HepG2 (cell line): ENCODE measurements around the gene CCDC106. TPM values are rescaled to one million over a fixed set of nuclear protein-coding genes. Genes with fewer than 3 reads are reported as not detected.

Experiments
- CBX1 ChIP-seq: IDR thresholded peaks from one replicate; pipeline ENCODE4 v1.6.1; 2016; ENCODE audit warnings: antibody characterized with exemption, low read depth
- CBX5 ChIP-seq: sonication (generic); formaldehyde crosslinking; IDR thresholded peaks from 2 replicates; pipeline ENCODE4 v1.4.0; 2020; ENCODE audit warnings: missing genetic modification reagents, borderline replicate concordance
- CCAR2 ChIP-seq: fragments of 200-400 bp; formaldehyde crosslinking; optimal IDR thresholded peaks from 2 replicates; pipeline ENCODE3; 2018; ENCODE audit warnings: low read depth, mild to moderate bottlenecking, low read length, moderate library complexity
- CEBPG ChIP-seq: IDR thresholded peaks from 2 replicates; pipeline ENCODE4 v1.6.1; 2016
- FIP1L1 ChIP-seq: fragments of 200-400 bp; formaldehyde crosslinking; IDR thresholded peaks from 2 replicates; pipeline ENCODE4 v1.6.1; 2018; ENCODE audit warnings: low read depth, mild to moderate bottlenecking, low read length, moderate library complexity, borderline replicate concordance; ENCODE audit not compliant: insufficient read depth
- HDAC6 ChIP-seq: fragments of 200-600 bp; sonication (generic); IDR thresholded peaks from 2 replicates; pipeline ENCODE4 v1.7.0; 2017; ENCODE audit warnings: mild to moderate bottlenecking, antibody characterized with exemption, low read length, low read depth
- HMG20B ChIP-seq: conservative IDR thresholded peaks from 2 replicates; pipeline ENCODE4 v1.6.1; 2016; ENCODE audit warnings: missing genetic modification reagents, missing compliant biosample characterization
- HNF4A ChIP-seq: sonication (generic); formaldehyde crosslinking; IDR thresholded peaks from 2 replicates; pipeline ENCODE4 v1.4.0; 2020; ENCODE audit warnings: missing genetic modification reagents
- KMT2A ChIP-seq: sonication (generic); formaldehyde crosslinking; IDR thresholded peaks from 2 replicates; pipeline ENCODE4 v1.4.0; 2020; ENCODE audit warnings: missing genetic modification reagents
- MTA3 ChIP-seq: sonication (generic); formaldehyde crosslinking; IDR thresholded peaks from 2 replicates; pipeline ENCODE4 v1.4.0; 2020; ENCODE audit warnings: missing genetic modification reagents
- PHF21A ChIP-seq: sonication (generic); formaldehyde crosslinking; IDR thresholded peaks from 2 replicates; pipeline ENCODE4 v1.5.0; 2020; ENCODE audit warnings: mild to moderate bottlenecking, missing genetic modification reagents
- RFX3 ChIP-seq: IDR thresholded peaks from 2 replicates; pipeline ENCODE4 v1.6.1; 2016; ENCODE audit warnings: missing biosample characterization, missing genetic modification reagents
- SAFB2 ChIP-seq: sonication (generic); formaldehyde crosslinking; IDR thresholded peaks from 2 replicates; pipeline ENCODE4 v1.5.1; 2020; ENCODE audit warnings: missing genetic modification reagents, low read depth, mild to moderate bottlenecking, borderline replicate concordance
- SYNCRIP ChIP-seq: fragments of 200-400 bp; formaldehyde crosslinking; IDR thresholded peaks from 2 replicates; pipeline ENCODE4 v1.6.1; 2018; ENCODE audit warnings: mild to moderate bottlenecking, low read depth, low read length; ENCODE audit not compliant: insufficient read depth
- ZFP37 ChIP-seq: sonication (generic); formaldehyde crosslinking; IDR thresholded peaks from 2 replicates; pipeline ENCODE4 v1.4.0; 2020; ENCODE audit warnings: missing genetic modification reagents, borderline replicate concordance
- ZNF652 ChIP-seq: IDR thresholded peaks from 2 replicates; pipeline ENCODE4 v1.6.1; 2016; ENCODE audit warnings: low read depth, borderline replicate concordance
- polyA plus RNA-seq, 8 experiments: library from polyadenylated mRNA; depleted of rRNA in 3 of 8; stranded (reverse) in 7 of 8; unstranded in 1 of 8; fragments of >200 nt; fragmentation: Illumina TruSeq in 4 of 8; extraction: Trizol in 4 of 8; gene quantifications; 2 replicates each; pipeline versions ENCODE4 v1.2.1 to v1.2.3, GENCODE V29; 2011 to 2016; ENCODE audit warnings: low read depth in 4 of 8, missing spikeins in 1 of 8, mixed read lengths in 1 of 8; ENCODE audit not compliant: insufficient read depth in 1 of 8
- total RNA-seq, 5 experiments: library from RNA; depleted of rRNA; stranded (reverse); fragments of >200 nt; fragmentation: Illumina TruSeq; extraction: Trizol; gene quantifications; 2 replicates each; pipeline ENCODE4 v1.2.3, GENCODE V29; 2016; ENCODE audit warnings: low read depth in 1 of 5
- TF ChIP-seq, protein P1 (sequence below): sonication (generic); formaldehyde crosslinking; IDR thresholded peaks from 2 replicates; pipeline ENCODE4 v1.5.0; 2020; ENCODE audit warnings: missing genetic modification reagents
- TF ChIP-seq, protein P2 (sequence below): sonication (generic); formaldehyde crosslinking; IDR thresholded peaks from 2 replicates; pipeline ENCODE4 v1.5.1; 2020; ENCODE audit warnings: mild to moderate bottlenecking, missing genetic modification reagents
- TF ChIP-seq, protein P3 (sequence below): sonication (generic); formaldehyde crosslinking; IDR thresholded peaks from 2 replicates; pipeline ENCODE4 v1.8.0; 2022; ENCODE audit warnings: missing genetic modification reagents, low read depth, mild to moderate bottlenecking, borderline replicate concordance
- TF ChIP-seq, protein P4 (sequence below), 2 experiments: fragments of 450-650 bp in 1 of 2; sonication (generic) in 1 of 2; formaldehyde crosslinking; IDR thresholded peaks; 2 replicates each; pipeline versions ENCODE4 v1.5.0 to v1.8.0; 2020 to 2022; ENCODE audit warnings: mild to moderate bottlenecking in 1 of 2, missing genetic modification reagents in 1 of 2

Gene CCDC106
- total and polyA plus RNA-seq, 2 of the 13 experiments (the other 11 are each of a cell fraction or from before 2014, with no cell fraction given), result 4.7 to 8.8 TPM

DNA sequence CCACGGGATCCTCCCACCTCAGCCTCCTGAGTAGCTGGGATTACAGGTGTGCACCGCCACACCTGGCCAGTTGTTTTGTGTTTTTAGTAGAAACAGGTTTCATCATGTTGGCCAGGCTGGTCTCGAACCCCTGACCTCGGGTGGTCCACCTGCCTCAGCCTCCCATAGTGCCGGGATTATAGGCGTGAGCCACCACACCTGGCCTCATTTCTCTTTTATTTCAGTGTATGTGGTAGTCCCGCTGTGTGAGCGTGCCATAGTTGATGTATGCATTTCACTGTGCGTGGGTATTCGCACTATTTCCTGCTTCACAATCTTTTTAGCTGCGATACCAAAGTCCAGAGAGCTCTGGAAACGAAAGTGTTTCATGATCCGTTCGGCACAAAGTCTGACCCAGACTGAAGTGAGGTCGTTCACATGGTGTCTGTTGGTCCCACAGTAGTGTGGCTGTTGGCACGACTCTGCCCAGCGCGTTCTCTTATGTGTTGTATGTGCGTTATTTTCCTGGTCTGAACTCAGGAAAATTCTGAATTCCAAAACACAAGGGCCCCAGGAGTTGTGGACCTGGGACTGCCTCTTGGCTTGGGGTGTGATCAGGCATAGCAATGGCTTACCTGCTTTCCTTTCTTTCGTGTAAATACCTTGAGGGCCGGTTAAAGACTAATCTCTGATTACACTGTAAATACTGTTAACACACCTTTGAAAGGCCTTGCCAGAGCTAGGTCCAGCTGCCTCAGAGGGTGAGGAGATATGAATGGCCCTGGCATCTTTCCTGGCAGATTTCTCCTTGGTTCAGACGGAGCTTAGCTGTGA, 35.6 kb downstream of the CCDC106 start (continued):
- TF ChIP-seq PHF21A (CRISPR knock-in tag), result 0 out of 2 replicates have a peak, but pooled peaks have one; percentile 25
- TF ChIP-seq, protein P1, sequence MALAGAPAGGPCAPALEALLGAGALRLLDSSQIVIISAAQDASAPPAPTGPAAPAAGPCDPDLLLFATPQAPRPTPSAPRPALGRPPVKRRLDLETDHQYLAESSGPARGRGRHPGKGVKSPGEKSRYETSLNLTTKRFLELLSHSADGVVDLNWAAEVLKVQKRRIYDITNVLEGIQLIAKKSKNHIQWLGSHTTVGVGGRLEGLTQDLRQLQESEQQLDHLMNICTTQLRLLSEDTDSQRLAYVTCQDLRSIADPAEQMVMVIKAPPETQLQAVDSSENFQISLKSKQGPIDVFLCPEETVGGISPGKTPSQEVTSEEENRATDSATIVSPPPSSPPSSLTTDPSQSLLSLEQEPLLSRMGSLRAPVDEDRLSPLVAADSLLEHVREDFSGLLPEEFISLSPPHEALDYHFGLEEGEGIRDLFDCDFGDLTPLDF (CRISPR knock-in tag), result peak; percentile 31; the same call in 1 of the 2 replicates
- peak; percentile 95 for TF ChIP-seq HNF4A (CRISPR knock-in tag)
- TF ChIP-seq RFX3 (CRISPR knock-in tag), result no peak
- TF ChIP-seq, protein P2, sequence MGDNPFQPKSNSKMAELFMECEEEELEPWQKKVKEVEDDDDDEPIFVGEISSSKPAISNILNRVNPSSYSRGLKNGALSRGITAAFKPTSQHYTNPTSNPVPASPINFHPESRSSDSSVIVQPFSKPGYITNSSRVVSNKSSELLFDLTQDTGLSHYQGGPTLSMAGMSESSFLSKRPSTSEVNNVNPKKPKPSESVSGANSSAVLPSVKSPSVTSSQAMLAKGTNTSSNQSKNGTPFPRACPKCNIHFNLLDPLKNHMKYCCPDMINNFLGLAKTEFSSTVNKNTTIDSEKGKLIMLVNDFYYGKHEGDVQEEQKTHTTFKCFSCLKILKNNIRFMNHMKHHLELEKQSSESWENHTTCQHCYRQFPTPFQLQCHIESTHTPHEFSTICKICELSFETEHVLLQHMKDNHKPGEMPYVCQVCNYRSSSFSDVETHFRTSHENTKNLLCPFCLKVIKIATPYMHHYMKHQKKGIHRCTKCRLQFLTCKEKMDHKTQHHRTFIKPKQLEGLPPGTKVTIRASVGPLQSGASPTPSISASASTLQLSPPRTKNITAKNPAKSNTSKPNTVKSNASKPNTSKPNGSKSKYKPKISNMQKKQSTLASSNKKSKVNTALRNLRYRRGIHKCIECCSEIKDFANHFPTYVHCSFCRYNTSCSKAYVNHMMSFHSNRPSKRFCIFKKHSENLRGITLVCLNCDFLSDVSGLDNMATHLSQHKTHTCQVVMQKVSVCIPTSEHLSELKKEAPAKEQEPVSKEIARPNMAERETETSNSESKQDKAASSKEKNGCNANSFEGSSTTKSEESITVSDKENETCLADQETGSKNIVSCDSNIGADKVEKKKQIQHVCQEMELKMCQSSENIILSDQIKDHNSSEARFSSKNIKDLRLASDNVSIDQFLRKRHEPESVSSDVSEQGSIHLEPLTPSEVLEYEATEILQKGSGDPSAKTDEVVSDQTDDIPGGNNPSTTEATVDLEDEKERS (CRISPR knock-in tag), result no peak
- peak; percentile 36; the same call in 1 of the 2 replicates for TF ChIP-seq ZNF652 (CRISPR knock-in tag)
- no peak for TF ChIP-seq SAFB2
- TF ChIP-seq CBX1, result no peak
- TF ChIP-seq, protein P3, sequence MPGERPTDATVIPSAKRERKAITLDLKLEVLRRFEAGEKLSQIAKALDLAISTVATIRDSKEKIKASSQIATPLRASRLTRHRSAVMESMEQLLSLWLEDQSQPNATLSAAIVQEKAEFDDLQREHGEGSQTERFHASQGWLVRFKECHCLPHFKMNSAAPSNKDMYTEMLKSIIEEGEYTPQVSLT (CRISPR knock-in tag), result no peak
- no peak for TF ChIP-seq MTA3 (CRISPR knock-in tag)
- TF ChIP-seq CBX5 (CRISPR knock-in tag), result no peak
- TF ChIP-seq HDAC6, result no peak
- TF ChIP-seq ZFP37, result no peak
- TF ChIP-seq, protein P4, sequence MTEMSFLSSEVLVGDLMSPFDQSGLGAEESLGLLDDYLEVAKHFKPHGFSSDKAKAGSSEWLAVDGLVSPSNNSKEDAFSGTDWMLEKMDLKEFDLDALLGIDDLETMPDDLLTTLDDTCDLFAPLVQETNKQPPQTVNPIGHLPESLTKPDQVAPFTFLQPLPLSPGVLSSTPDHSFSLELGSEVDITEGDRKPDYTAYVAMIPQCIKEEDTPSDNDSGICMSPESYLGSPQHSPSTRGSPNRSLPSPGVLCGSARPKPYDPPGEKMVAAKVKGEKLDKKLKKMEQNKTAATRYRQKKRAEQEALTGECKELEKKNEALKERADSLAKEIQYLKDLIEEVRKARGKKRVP (CRISPR knock-in tag; IDR thresholded peaks at IDR 0.05), result 0 out of 4 replicates have a peak, but pooled peaks of 1 of the 2 experiments have one; percentile 22
- no peak for TF ChIP-seq CCAR2
- no peak for TF ChIP-seq SYNCRIP
- TF ChIP-seq FIP1L1, result no peak
- no peak; the same call in 1 of the 2 replicates for TF ChIP-seq CEBPG (CRISPR knock-in tag)
- peak; percentile 65 for TF ChIP-seq KMT2A
- TF ChIP-seq HMG20B (CRISPR knock-in tag), result no peak
